SKM-1 treated with dmso at 0.1 percent for 144 hours (cell line): ENCODE measurements around the gene GCN1.

Source experiments
- DNase-seq: peaks from one replicate; lab custom pipeline; 2025; ENCODE audit not compliant: unreplicated experiment; lab: John Stamatoyannopoulos, UW

GCN1 gene

GRCh38 chr12:120230326-120230973 lies 35.9 kb upstream of the GCN1 start:
- no peak for DNase-seq

- no peak for DNase-seq
Measured at GRCh38 chr12:120229487-120230325, 35.2 kb upstream of the GCN1 start.

- DNase-seq, result no peak
Measured at GRCh38 chr12:120229071-120229486, 34.6 kb upstream of the GCN1 start.

GRCh38 chr12:120228291-120229070 lies 34.0 kb upstream of the GCN1 start:
- DNase-seq, result peak; percentile 26

GRCh38 chr12:120228041-120228290 lies 33.5 kb upstream of the GCN1 start:
- no peak for DNase-seq

DNA sequence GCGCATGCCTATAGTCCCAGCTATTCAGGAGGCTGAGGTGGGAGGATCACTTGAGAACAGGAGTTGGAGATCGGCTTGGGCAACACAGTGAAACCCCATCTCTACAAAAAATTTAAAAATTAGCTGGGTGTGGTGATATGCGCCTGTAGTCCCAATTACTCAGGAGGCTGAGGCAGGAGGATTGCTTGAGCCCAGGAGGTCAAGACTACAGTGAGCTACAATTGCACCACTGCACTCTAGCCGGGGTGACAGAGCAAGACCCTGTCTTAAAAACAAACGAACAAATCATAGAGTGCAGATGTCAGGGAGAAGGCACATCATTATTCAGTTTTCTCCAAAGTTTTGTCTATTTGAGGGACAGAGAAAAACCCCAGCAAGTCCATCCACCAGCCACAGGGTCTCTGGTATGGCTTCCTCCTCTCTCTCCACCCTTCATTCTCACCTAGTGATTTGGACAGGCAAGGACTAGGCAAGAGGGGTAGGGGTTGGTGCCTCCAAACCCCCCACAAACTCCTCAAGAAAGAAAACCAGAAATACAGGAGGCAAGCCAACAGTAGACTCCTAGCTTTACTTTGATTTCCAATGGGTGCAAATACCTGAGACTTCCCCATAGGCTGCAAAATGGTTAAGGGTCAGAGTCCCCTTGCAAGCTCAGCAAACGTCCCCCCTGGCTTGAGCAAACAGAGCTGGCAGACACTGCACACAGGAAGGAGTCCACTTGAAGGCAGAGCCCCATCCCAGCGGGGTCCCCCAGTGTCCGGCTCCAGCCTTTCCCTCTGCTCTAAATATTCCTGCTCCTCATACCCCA lies 32.9 kb upstream of the GCN1 start:
- no peak for DNase-seq

DNA sequence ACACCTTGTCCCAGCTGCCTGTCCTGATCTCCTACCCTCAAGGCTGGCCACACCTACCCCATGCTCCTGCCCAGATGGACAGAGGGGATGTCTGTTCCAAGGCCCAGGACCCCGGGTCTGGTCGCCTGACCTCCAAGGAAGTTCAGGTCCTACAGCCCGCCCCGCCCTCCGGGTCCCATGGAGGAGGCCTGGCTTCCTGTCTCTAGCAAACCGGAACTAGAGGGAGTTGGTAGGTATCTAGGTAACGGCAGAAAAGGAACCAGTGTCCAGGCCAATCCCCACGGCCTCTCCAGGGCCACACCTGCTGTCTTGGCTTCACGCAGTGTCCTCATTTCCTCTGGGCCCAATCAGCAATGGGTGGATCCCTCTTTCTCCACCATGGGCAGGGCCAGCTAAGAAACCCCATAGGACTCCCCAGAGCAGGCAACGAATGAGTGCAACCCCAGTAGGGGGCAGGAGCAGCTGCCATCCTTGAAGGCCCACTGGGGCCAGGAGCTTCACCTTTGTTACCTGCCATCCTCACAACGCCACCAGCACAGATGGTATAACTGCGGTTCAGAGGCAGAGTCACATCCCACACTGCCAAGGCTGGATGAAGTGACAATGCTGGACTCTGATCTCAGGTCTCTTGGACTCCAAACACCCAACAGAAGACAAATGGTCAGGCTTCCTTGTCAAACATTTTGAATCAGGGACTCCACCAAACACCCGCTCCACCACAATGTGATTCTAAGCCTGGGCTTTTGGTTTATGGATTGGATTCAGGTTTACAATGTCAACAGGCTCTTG lies 31.5 kb upstream of the GCN1 start:
- no peak for DNase-seq

DNA sequence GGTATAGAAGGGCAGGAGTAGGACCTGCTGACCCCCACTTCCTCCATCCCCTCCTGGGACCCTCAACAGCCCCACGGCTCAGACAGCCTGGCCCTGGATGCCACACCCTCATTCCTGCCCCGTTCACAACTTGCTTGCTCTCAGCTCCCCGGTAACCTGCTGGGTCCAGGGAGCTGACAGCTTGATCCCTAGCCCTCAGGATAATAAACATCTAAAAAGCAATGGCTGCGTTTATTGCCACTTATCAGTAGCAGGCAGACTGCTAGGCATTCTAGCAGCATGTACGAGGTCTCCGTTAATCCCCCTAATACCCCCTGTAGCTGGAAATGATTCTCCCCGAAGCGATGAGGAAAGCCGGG lies 30.7 kb upstream of the GCN1 start:
- no peak for DNase-seq

DNA sequence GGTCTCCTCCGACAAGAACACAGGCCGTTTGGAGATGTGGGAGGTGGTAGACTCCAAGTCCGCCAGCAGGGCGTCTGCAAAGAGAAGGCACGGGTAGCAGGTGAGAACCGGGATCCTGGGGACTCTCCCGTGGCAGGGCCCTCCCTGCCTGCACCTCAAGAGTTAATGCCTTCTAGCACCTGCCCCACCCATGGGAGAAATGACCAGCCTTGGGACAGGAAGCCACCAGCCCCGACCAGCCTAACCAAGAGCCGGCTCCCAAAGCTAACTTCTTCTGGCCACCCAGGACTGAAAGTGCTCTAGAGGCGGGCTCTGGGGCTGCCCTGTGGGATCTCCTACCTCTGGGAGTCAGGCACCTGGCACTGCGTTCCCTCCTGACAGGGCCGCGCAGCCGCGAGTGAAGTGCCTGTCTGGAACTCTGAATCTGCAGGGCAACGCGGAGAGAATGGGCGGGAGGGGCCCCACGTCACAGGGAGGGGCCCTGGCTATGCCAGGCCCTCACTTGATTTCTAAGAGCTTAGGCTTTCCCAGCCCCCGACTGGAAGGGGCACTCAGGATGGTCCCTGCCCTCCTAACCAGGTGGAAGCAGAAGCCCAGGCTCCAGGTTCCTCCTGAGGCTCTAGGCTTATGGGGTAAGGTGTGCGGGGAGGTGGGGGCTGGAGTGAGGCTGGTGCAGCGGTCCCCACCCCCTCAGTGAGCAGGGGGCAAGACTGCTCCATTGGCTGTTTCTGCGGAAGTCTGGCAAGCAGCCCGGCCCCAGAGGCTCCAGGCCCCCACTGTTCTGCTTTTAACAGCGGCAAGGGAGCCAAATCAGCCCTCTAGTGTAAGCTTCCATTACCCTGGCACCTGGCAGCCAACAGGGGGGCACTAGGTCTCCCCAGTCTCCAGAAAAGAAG lies 30.0 kb upstream of the GCN1 start:
- DNase-seq, result no peak

DNA sequence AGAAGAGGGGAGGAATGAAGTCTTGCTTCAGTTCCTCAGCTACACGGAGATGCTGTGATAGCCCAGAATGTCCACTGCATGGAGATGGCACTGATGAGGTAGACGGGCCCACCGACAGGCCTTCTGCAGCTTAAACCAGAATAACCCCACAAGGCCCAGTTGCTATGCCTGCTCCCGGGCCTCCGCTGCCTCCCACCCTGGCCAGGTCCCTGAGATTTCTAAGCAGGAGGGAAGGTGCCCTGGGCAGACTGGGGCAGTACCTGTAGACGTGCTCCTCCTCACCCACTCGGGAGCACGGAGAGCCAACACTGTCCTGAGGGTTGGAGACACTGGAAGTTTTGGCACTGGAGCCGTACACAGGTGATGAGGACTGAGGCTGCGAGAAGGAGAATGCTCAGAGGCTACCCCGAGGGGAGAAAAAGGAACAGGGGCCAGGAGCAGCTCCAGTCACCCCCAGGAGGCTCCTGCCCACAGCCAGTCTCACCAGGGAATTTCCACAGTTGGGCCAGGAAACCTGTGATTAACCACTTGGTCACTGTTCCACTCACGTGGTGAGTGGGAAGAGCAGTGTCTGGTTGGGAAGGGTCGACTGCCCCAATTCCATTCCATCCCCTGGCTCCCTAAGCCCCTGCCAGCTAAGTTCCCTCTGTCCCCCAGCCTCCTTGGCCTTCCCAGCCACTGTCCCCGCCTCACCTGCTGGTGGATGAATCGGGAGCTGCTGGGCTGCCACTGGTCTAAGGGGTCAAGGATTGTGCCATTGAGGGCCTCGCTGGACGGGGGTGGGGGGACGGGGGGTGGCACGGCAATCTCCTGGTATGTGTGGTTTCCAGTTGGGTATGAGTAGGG lies 29.2 kb upstream of the GCN1 start:
- DNase-seq, result no peak

- DNase-seq, result no peak
Measured at GRCh38 chr12:120222288-120222832, 27.8 kb upstream of the GCN1 start.

- no peak for DNase-seq
Measured at GRCh38 chr12:120221576-120221900, 27.0 kb upstream of the GCN1 start.

GRCh38 chr12:120220838-120221575 lies 26.5 kb upstream of the GCN1 start:
- no peak for DNase-seq

DNA sequence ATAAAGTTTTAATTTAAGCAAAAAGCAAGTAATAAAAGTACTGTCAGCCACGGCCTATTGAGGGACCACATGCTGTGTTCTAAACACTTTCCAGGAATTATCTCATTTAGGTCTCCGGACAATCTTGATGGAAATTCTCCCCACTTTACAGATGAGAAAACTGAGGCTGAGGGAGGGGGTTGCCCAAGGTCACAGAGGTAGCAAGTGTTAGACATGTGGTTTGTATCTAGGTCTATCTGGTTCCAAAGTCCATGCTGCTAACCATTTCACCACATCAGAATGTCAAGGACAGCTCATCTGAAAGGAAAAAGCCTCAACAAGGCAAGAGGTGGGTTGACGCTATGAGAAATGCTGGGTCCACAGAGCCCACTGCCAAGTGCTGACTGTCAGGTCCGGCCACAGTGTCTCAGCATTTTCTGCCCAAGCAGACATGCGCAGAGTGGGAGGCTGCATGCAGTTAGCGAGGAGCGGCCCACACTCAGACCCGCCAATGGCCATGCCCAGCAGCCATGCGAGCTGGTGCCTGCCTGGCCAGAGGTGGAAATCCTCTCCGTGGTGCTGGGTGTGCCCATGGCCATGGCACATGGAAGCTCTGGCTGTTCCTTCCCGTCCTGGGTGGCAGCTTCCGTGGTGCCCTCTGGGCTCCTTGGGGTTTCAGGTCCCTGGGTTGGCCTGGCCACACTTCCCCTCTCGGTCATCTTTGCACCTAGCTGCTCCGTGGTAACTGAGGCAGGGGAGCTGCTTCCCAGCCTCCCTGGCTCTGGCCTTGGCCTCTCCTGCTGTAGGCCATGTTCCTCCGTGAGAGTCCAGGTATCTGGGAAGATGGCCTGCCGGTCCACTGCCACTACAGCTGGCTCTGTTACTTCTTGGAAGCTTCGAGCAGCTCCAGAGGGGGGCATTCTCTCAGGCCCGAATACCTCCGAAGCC lies 24.4 kb upstream of the GCN1 start:
- DNase-seq, result no peak

DNA sequence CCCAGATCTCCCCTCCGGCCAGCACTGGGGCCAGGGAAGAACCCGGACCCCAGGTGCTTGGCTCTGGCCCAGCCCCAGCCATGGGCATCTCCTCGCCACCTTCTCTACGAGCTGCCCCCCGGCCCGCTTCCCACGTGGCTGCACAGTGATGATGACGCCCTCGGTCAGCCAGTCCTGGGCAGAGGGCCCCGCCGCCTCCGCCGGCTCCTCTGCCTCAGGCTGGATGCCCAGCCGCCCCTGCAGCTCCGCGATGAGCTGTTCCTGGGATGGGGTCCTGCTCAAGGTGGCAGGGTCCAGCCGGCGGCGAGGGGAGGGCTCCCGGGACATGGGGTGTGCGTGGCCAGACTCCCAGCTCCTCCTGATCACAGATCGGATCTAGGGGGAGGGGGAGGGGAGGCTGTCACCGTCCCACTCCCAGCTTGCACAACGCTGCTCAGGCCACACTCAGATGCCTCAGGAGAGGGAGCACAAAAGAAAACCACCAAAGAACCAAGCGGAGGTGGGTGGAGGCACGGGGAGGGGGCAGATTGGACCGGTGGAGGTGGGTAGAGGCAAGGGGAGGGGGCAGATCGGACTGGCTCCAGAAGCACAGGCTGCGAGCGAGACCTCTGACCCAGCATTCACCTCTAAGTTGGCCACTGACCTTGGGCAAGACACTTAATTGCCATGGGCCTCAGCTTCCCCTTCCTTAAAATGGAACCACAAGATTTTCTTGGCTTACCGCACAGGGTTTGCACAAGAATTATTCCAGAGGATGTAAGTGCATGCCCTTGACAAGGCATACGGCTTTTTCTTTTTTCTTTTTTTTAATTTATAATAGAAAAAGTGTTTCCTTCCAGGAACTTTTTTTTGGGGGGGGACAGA lies 22.5 kb upstream of the GCN1 start:
- DNase-seq, result peak; percentile 66
